Esophagus squamous epithelium (tissue), 5 donors: ENCODE data around the gene TXNDC11. TPM values are rescaled to one million over a fixed set of nuclear protein-coding genes. Genes with fewer than 3 reads are reported as not detected.

Experiments
- DNase-seq: peaks from one replicate; lab custom pipeline; 2025; lab: John Stamatoyannopoulos, UW
- H3K27ac ChIP-seq, 4 donors: fragments of 200-600 bp; sonication (generic); one replicate each; pipeline ENCODE4 v1.5.1; 2016 to 2019; ENCODE audit warnings: mild to moderate bottlenecking in 1 of 4
- H3K27me3 ChIP-seq, 4 donors: fragments of 200-600 bp; sonication (generic); 1 replicate in 3 of 4; 2 replicates in 1 of 4; pipeline versions ENCODE4 v1.5.1 to v1.6.0; 2017 to 2021; ENCODE audit warnings: antibody characterized with exemption in 1 of 4
- H3K36me3 ChIP-seq, 3 donors: fragments of 200-600 bp; sonication (generic); one replicate each; pipeline ENCODE4 v1.5.1; 2016 to 2019
- H3K4me1 ChIP-seq, 3 donors: fragments of 200-600 bp; sonication (generic); one replicate each; pipeline ENCODE4 v1.5.1; 2017 to 2019
- H3K4me3 ChIP-seq, 4 donors: fragments of 200-600 bp; sonication (generic); 1 replicate in 3 of 4; 2 replicates in 1 of 4; pipeline ENCODE4 v1.5.1; 2016 to 2019; ENCODE audit warnings: mild to moderate bottlenecking in 2 of 4, moderate library complexity in 1 of 4
- H3K9me3 ChIP-seq, 3 donors: fragments of 200-600 bp; sonication (generic); one replicate each; pipeline ENCODE4 v1.5.1; 2016 to 2019
- POLR2A ChIP-seq, 4 donors: fragments of 450-650 bp; IDR thresholded peaks; one replicate each; pipeline ENCODE4 v1.6.1; 2017; ENCODE audit warnings: antibody characterized with exemption in 4 of 4, mild to moderate bottlenecking in 4 of 4, moderate library complexity in 3 of 4
- WGBS, 2 donors: methylation state at CpG; one replicate each; pipeline ENCODE4 v1.1.5; 2018; 5-methylcytosine and 5-hydroxymethylcytosine counted together
- intact Hi-C: fragments of 100-400 bp; cut with DNase I; formaldehyde crosslinking; loops from one replicate; pipeline ENCODE4 v1.15.0; 2022
- total RNA-seq, 4 donors: library from RNA; depleted of rRNA; stranded (reverse); fragments of >200 nt; gene quantifications; one replicate each; pipeline ENCODE4 v1.1.0, GENCODE V29; 2016
- TF ChIP-seq, protein P1 (sequence below), 6 experiments: fragments of 450-650 bp in 4 of 6; fragments of 200-600 bp in 2 of 6; sonication (generic) in 2 of 6; IDR thresholded peaks; one replicate each; pipeline ENCODE4 v1.5.1; 2016 to 2019; ENCODE audit warnings: antibody characterized with exemption in 6 of 6, mild to moderate bottlenecking in 4 of 6, moderate library complexity in 4 of 6
- donor health status: DM: yes; HTN: yes; CAD: no.

TXNDC11 gene
- total RNA-seq, 4 donors from 2014 or later = 26.0 to 39.1 (median 35.9) TPM

DNA sequence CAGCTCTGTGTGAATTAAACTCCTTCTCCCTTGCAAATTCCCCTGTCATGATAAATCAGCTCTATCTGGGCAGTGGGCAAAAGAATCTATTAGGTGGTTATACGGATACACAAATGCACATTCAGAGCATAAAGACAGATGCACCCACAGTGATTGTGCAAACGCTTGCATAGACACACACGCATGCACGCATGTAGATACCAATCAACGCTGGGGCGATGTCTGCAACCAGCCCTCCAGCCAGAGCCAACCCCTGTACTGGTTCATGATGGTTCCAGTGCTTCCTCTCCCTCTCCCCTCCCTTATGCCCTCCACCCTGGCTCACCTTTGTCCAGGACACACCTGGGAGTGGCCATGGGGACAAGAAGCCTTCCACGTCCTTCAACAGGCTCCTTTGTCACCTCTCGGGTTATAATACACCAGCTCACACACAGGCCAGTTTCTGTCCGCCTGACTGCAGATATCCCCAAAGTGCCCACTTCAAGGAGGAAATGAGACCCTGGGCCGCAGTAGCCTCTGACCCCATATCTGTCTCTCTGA, 107.5 kb downstream of the TXNDC11 start:
- TF ChIP-seq, protein P1, sequence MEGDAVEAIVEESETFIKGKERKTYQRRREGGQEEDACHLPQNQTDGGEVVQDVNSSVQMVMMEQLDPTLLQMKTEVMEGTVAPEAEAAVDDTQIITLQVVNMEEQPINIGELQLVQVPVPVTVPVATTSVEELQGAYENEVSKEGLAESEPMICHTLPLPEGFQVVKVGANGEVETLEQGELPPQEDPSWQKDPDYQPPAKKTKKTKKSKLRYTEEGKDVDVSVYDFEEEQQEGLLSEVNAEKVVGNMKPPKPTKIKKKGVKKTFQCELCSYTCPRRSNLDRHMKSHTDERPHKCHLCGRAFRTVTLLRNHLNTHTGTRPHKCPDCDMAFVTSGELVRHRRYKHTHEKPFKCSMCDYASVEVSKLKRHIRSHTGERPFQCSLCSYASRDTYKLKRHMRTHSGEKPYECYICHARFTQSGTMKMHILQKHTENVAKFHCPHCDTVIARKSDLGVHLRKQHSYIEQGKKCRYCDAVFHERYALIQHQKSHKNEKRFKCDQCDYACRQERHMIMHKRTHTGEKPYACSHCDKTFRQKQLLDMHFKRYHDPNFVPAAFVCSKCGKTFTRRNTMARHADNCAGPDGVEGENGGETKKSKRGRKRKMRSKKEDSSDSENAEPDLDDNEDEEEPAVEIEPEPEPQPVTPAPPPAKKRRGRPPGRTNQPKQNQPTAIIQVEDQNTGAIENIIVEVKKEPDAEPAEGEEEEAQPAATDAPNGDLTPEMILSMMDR (IDR thresholded peaks at IDR 0.05) = no peak
- no peak for TF ChIP-seq POLR2A (IDR thresholded peaks at IDR 0.05)
- Histone ChIP-seq H3K4me3 (no peak overlapping the region), H3K4me1 (peaks cover 2 to 51% (median 15%) of the 10 kb centered on the region in 3 donors), H3K9me3 (no peaks in the 10 kb centered on the region), H3K27ac (no peak overlapping the region), H3K36me3 (no peaks in the 10 kb centered on the region), H3K27me3 (no peaks in the 10 kb centered on the region)
- no peak for DNase-seq
- intact Hi-C loops = no loop called here
- 84 to 94% methylated on average over 9 to 10 of the region's 10 CpGs for WGBS, 2 donors

DNA sequence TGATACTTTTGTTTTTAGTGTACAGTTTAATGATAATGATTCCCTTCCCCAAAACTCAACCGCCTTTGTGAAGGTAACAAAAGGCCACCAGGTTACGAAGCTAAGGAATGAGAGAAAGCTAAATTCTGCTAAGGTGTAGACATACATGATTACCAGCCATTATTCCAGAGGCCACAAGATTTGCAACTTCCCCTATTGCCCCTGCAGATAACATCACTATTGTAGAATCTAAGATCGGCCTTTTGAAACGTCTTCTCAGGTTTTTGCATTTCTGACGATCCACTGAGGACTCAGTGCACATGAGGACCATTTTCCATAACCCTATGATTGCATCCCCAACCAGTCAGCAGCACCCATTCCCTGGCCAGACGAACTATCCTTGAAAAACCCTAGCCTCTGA, 108.3 kb downstream of the TXNDC11 start:
- Histone ChIP-seq H3K27me3 (no peaks in the 10 kb centered on the region), H3K27ac (no peak overlapping the region), H3K9me3 (no peaks in the 10 kb centered on the region), H3K4me3 (no peak overlapping the region), H3K4me1 (peaks cover 2 to 52% (median 10%) of the 10 kb centered on the region in 3 donors), H3K36me3 (no peaks in the 10 kb centered on the region)
- DNase-seq = no peak
- TF ChIP-seq, protein P1 (IDR thresholded peaks at IDR 0.05) = no peak
- TF ChIP-seq POLR2A (IDR thresholded peaks at IDR 0.05) = no peak
- intact Hi-C loops = no loop called here
- WGBS, 2 donors = 72 to 87% methylated on average over 6 of the region's 6 CpGs

DNA sequence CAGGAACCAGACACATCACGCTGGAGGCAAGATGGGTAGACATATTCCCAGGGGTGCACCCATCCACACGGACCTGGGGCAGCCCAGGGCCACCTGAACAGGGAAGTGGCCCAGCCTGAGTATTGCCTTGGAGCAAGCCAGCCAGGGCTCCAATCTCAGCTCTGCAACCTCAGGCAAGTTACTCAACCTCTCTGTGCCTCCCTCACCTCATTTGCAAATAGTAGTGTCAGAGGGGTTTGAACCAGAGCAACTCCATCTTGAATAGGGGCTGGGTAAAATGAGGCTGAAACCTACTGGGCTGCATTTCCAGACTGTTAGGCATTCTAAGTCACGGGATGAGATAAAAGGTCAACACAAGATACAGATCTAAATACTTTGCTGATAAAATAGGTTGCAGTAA, 109.5 kb downstream of the TXNDC11 start:
- Histone ChIP-seq H3K27ac (peak overlapping the region; percentile 65 to 87 (median 75)), H3K4me1 (peaks cover 8 to 64% (median 19%) of the 10 kb centered on the region in 3 donors), H3K9me3 (no peaks in the 10 kb centered on the region), H3K27me3 (no peaks in the 10 kb centered on the region), H3K4me3 (no peak overlapping the region), H3K36me3 (no peaks in the 10 kb centered on the region)
- DNase-seq = no peak
- 67 to 75% methylated on average over 1 to 3 of the region's 3 CpGs for WGBS, 2 donors
- TF ChIP-seq, protein P1 (IDR thresholded peaks at IDR 0.05) = no peak
- no peak for TF ChIP-seq POLR2A (IDR thresholded peaks at IDR 0.05)
- intact Hi-C loops = no loop called here

DNA sequence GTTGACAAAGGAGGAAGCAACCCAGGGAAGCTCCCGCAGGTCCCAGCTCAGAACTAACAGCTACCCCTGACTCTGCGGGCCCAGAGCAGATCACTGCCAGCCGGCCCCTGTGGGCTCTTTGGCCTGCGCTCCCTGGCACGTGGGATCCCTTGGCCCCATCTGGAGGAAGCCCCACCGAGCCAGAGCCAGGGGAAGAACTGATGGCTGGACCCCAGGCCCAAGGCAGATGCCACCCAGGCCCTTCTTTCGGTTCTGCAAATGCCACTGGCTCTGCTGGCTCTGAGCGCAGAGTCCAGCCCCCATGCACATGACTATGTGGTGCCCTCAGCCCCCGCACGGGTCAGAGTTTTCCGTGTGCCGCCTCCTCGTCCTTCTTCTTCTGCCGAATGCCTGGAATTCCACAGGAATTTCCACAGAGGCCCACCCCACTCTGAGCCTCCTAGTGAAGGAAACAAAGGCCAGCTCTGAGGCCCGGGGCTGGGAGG, 110.2 kb downstream of the TXNDC11 start:
- 51 to 82% methylated on average over 2 to 15 of the region's 15 CpGs for WGBS, 2 donors
- intact Hi-C loops = no loop called here
- TF ChIP-seq POLR2A (IDR thresholded peaks at IDR 0.05) = peak in 1 of 4 donors; percentile 28
- TF ChIP-seq, protein P1 (IDR thresholded peaks at IDR 0.05) = no peak
- Histone ChIP-seq H3K36me3 (no peaks in the 10 kb centered on the region), H3K4me3 (peak overlapping the region in 1 of 4 donors; percentile 2), H3K4me1 (peaks cover 10 to 70% (median 22%) of the 10 kb centered on the region in 3 donors), H3K27ac (peak overlapping the region; percentile 65 to 87 (median 75)), H3K9me3 (no peaks in the 10 kb centered on the region), H3K27me3 (no peaks in the 10 kb centered on the region)
- DNase-seq = no peak

DNA sequence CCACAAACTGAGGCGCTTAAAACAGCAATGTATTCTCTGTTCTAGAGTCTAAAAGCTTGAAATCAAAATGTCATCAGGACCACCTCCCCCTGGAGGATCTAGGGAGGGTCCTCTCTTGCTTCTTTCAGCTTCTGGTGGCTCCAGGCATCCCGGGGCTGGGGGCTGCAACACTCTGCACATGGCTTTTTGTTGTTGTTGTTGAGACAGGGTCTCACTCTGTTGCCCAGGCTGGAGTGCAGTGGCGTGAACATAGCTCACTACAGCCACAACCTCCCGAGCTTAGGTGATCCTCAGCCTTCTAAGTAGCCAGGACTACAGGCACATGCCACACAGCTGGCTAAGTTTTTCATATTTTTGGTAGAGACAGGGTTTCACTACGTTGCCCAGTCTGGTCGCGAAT, 111.4 kb downstream of the TXNDC11 start:
- Histone ChIP-seq H3K4me1 (peaks cover 12 to 70% (median 28%) of the 10 kb centered on the region in 3 donors), H3K36me3 (no peaks in the 10 kb centered on the region), H3K4me3 (no peak overlapping the region), H3K9me3 (no peaks in the 10 kb centered on the region), H3K27me3 (no peaks in the 10 kb centered on the region), H3K27ac (peak overlapping the region in 1 of 4 donors; percentile 21)
- intact Hi-C loops = no loop called here
- no peak for TF ChIP-seq POLR2A (IDR thresholded peaks at IDR 0.05)
- TF ChIP-seq, protein P1 (IDR thresholded peaks at IDR 0.05) = no peak
- 81 to 88% methylated on average over 5 to 6 of the region's 7 CpGs for WGBS, 2 donors
- DNase-seq = no peak
